OCI-LY3 (cell line): ENCODE results near the gene INS.

Source experiments
- H2AFZ ChIP-seq: fragments of 200-600, 300-600 bp; shearing (Covaris generic); 2 replicates; pipeline ENCODE4 v1.6.0; 2014; ENCODE audit warnings: antibody characterized with exemption, low read depth, low read length
- H3K27ac ChIP-seq: fragments of 200-600, 300-600 bp; sonication (generic); 2 replicates; pipeline ENCODE4 v1.5.1; 2014; ENCODE audit warnings: mild to moderate bottlenecking, low read length, moderate library complexity, mixed read lengths
- H3K27me3 ChIP-seq: fragments of 200-600, 300-600 bp; sonication (generic); 2 replicates; pipeline ENCODE4 v1.6.1; 2014; ENCODE audit warnings: low read depth, low read length, mixed read lengths
- H3K36me3 ChIP-seq: fragments of 200-600, 300-600 bp; sonication (generic); replicated peaks from 2 replicates; pipeline ENCODE3; 2014; ENCODE audit warnings: low read depth, low read length, mixed read lengths
- H3K4me1 ChIP-seq: fragments of 300-600, 200-600 bp; sonication (generic); 2 replicates; pipeline ENCODE4 v1.6.1; 2014; ENCODE audit warnings: low read length, mixed read lengths
- H3K4me2 ChIP-seq: fragments of 200-600, 300-600 bp; sonication (generic); 2 replicates; pipeline ENCODE4 v1.6.1; 2014; ENCODE audit warnings: low read length, mixed read lengths
- H3K4me3 ChIP-seq: fragments of 300-600, 200-600 bp; sonication (generic); 2 replicates; pipeline ENCODE4 v1.5.1; 2014; ENCODE audit warnings: antibody characterized with exemption, mild to moderate bottlenecking, low read length, moderate library complexity
- H3K79me2 ChIP-seq: fragments of 300-600, 200-600 bp; shearing (Covaris generic); 2 replicates; pipeline ENCODE4 v1.6.1; 2014; ENCODE audit warnings: mild to moderate bottlenecking, low read length, mixed read lengths
- H3K9ac ChIP-seq: fragments of 300-600, 200-600 bp; shearing (Covaris generic); 2 replicates; pipeline ENCODE4 v1.6.0; 2014; ENCODE audit warnings: mild to moderate bottlenecking, low read length, moderate library complexity
- H3K9me3 ChIP-seq: fragments of 200-600, 300-600 bp; shearing (Covaris generic); 2 replicates; pipeline ENCODE4 v1.6.1; 2014; ENCODE audit warnings: low read length, mixed read lengths; ENCODE audit not compliant: insufficient read depth
- H4K20me1 ChIP-seq: fragments of 200-600, 300-600 bp; sonication (generic); 2 replicates; pipeline ENCODE4 v1.6.1; 2016; ENCODE audit warnings: low read length, mixed read lengths; ENCODE audit not compliant: insufficient read depth
- CTCF ChIP-seq: fragments of 200-600, 300-600 bp; sonication (generic); IDR thresholded peaks from 2 replicates; pipeline ENCODE4 v1.5.1; 2014; ENCODE audit warnings: antibody characterized with exemption, low read length, low read depth
- EZH2phosphoT487 ChIP-seq: fragments of 200-600 bp; shearing (Covaris generic); IDR thresholded peaks from 2 replicates; pipeline ENCODE4 v1.6.1; 2018; ENCODE audit warnings: antibody characterized with exemption, mixed run types, low read depth

The INS gene

GRCh38 chr11:2129699-2130366 lies 31.2 kb downstream of the INS start:
- TF ChIP-seq CTCF, result no peak
- no peak for TF ChIP-seq EZH2phosphoT487
- H3K27me3 ChIP-seq, result no peaks in the 10 kb centered on the region
- H3K4me2 ChIP-seq, result no peak overlapping the region
- no peaks in the 10 kb centered on the region for H4K20me1 ChIP-seq
- no peak overlapping the region for H3K27ac ChIP-seq
- H2AFZ ChIP-seq, result no peak overlapping the region
- H3K36me3 ChIP-seq, result no peaks in the 10 kb centered on the region
- H3K9ac ChIP-seq, result no peak overlapping the region
- no peaks in the 10 kb centered on the region for H3K9me3 ChIP-seq
- H3K79me2 ChIP-seq, result no peaks in the 10 kb centered on the region
- H3K4me1 ChIP-seq, result peaks cover 15% of the 10 kb centered on the region
- no peak overlapping the region for H3K4me3 ChIP-seq

GRCh38 chr11:2129308-2129698 lies 31.7 kb downstream of the INS start:
- Histone ChIP-seq H4K20me1 (no peaks in the 10 kb centered on the region), H3K27me3 (no peaks in the 10 kb centered on the region), H3K9me3 (no peaks in the 10 kb centered on the region), H3K9ac (no peak overlapping the region), H3K4me1 (peaks cover 10% of the 10 kb centered on the region), H2AFZ (no peak overlapping the region), H3K79me2 (no peaks in the 10 kb centered on the region), H3K36me3 (no peaks in the 10 kb centered on the region), H3K4me3 (no peak overlapping the region), H3K4me2 (no peak overlapping the region), H3K27ac (no peak overlapping the region)
- no peak for TF ChIP-seq CTCF
- no peak for TF ChIP-seq EZH2phosphoT487

GRCh38 chr11:2128511-2129307 lies 32.3 kb downstream of the INS start:
- H3K27me3 ChIP-seq, result no peaks in the 10 kb centered on the region

More at GRCh38 chr11:2128511-2129307, 32.3 kb downstream of the INS start:
- Histone ChIP-seq H3K4me1 (peaks cover 4% of the 10 kb centered on the region), H4K20me1 (no peaks in the 10 kb centered on the region), H3K4me2 (no peak overlapping the region), H3K9ac (no peak overlapping the region), H3K9me3 (no peaks in the 10 kb centered on the region), H3K36me3 (no peaks in the 10 kb centered on the region), H3K27ac (no peak overlapping the region), H3K4me3 (no peak overlapping the region), H3K79me2 (no peaks in the 10 kb centered on the region), H2AFZ (no peak overlapping the region)
- TF ChIP-seq EZH2phosphoT487 (no peak), CTCF (no peak)
